HCT116 (cell line): ENCODE results near the gene TPH2. TPM values are rescaled to one million over a fixed set of nuclear protein-coding genes. Genes with fewer than 3 reads are reported as not detected.

Experiments
- ATAC-seq: fragments of 200-7000 bp; cut with Tn5 transposase; 2 replicates; pipeline ENCODE4 v1.9.1; 2020; ENCODE audit warnings: mild to moderate bottlenecking, moderate library complexity
- BruUV-seq: library from RNA; stranded (reverse); fragments of 400-500 nt; replicated peaks from 2 replicates; lab custom pipeline; 2021; lab: Mats Ljungman, UMichigan
- CTCF ChIA-PET: fragments of 300-600 bp; sonication (Branson Sonifier 250); formaldehyde crosslinking; loops from one replicate; lab custom pipeline; 2021; ENCODE audit warnings: antibody characterized with exemption; lab: Charles Lee
- POLR2A ChIA-PET: fragments of 300-600, 350-600 bp; sonication (Branson Sonifier 250); formaldehyde crosslinking; loops from one replicate; lab custom pipeline; 2021; ENCODE audit warnings: antibody characterized with exemption; lab: Charles Lee
- RAD21 ChIA-PET, 2 experiments: fragments of 300-600 bp; sonication (Branson Sonifier 250); formaldehyde crosslinking; loops; one replicate each; lab custom pipeline; 2023; ENCODE audit warnings: low total read pairs in 2 of 2; ENCODE audit not compliant: uncharacterized antibody in 2 of 2, unreplicated experiment in 2 of 2, low non-redundant PET in 1 of 2; lab: Charles Lee
- DNase-seq: peaks from one replicate; pipeline ENCODE4 v3.0.0-alpha.2; 2010; ENCODE audit warnings: low read depth, low spot score
- H2AFZ ChIP-seq: fragments of 200-600 bp; shearing (Covaris generic), sonication (generic); 2 replicates; pipeline ENCODE4 v1.6.1; 2017; ENCODE audit warnings: low read depth, mixed run types, mixed read lengths, antibody characterized with exemption, low read length; ENCODE audit not compliant: poor library complexity, severe bottlenecking
- H3K27ac ChIP-seq: 2 replicates; pipeline ENCODE4 v1.5.1; 2012; ENCODE audit warnings: low read depth, low read length
- H3K27me3 ChIP-seq: fragments of 200-600 bp; sonication (generic); 2 replicates; pipeline ENCODE4 v1.6.1; 2016; ENCODE audit warnings: mixed run types, low read length, mixed read lengths; ENCODE audit not compliant: insufficient read depth
- H3K36me3 ChIP-seq, 2 experiments: fragments of 200-500 bp in 1 of 2; fragments of 200-600 bp in 1 of 2; sonication (Bioruptor generic) in 1 of 2; sonication (generic) in 1 of 2; 2 replicates each; pipeline versions ENCODE4 v1.5.1 to v1.6.1; 2014 to 2016; ENCODE audit warnings: low read length in 2 of 2, inconsistent platforms in 1 of 2, mixed read lengths in 1 of 2, mixed run types in 1 of 2; ENCODE audit not compliant: insufficient read depth in 2 of 2, control insufficient read depth in 1 of 2
- H3K4me1 ChIP-seq, 2 experiments: fragments of 200-600 bp in 1 of 2; sonication (generic) in 1 of 2; 2 replicates each; pipeline versions ENCODE4 v1.5.1 to v1.6.1; 2012 to 2017; ENCODE audit warnings: low read length in 2 of 2, inconsistent platforms in 1 of 2, mild to moderate bottlenecking in 1 of 2, mixed read lengths in 1 of 2, mixed run types in 1 of 2, moderate library complexity in 1 of 2; ENCODE audit not compliant: insufficient read depth in 2 of 2, control insufficient read depth in 1 of 2
- H3K4me2 ChIP-seq: fragments of 200-600 bp; sonication (generic); 2 replicates; pipeline ENCODE4 v1.6.1; 2017; ENCODE audit warnings: mixed run types, low read length, mixed read lengths
- H3K4me3 ChIP-seq, 2 experiments: fragments of 200-600 bp in 1 of 2; sonication (generic) in 1 of 2; replicated peaks in 1 of 2; 2 replicates each; pipeline ENCODE4 v1.5.1; 2011 to 2016; ENCODE audit warnings: low read length in 2 of 2, control low read depth in 1 of 2, low read depth in 1 of 2, mild to moderate bottlenecking in 1 of 2, mixed read lengths in 1 of 2, mixed run types in 1 of 2
- H3K79me2 ChIP-seq: fragments of 200-600 bp; sonication (generic); 2 replicates; pipeline ENCODE4 v1.6.1; 2017; ENCODE audit warnings: mild to moderate bottlenecking, mixed run types, low read length, moderate library complexity, mixed read lengths; ENCODE audit not compliant: insufficient read depth
- H3K9ac ChIP-seq: fragments of 200-600 bp; sonication (generic); 2 replicates; pipeline ENCODE4 v1.6.1; 2016; ENCODE audit warnings: low read length, mixed read lengths
- H3K9me2 ChIP-seq: fragments of 200-600 bp; sonication (generic), shearing (Covaris generic); 2 replicates; pipeline ENCODE4 v1.6.1; 2017; ENCODE audit warnings: mixed run types, mild to moderate bottlenecking, moderate library complexity; ENCODE audit not compliant: insufficient read depth
- H3K9me3 ChIP-seq, 2 experiments: fragments of 200-500 bp in 1 of 2; fragments of 200-600 bp in 1 of 2; sonication (Bioruptor generic) in 1 of 2; sonication (generic) in 1 of 2; 2 replicates each; pipeline ENCODE4 v1.6.1; 2014 to 2017; ENCODE audit warnings: low read length in 2 of 2, mixed read lengths in 2 of 2, inconsistent platforms in 1 of 2, low read depth in 1 of 2, mild to moderate bottlenecking in 1 of 2, mixed run types in 1 of 2, moderate library complexity in 1 of 2; ENCODE audit not compliant: control insufficient read depth in 1 of 2, insufficient read depth in 1 of 2
- H4K20me1 ChIP-seq: fragments of 200-600 bp; sonication (generic), shearing (Covaris generic); 2 replicates; pipeline ENCODE4 v1.6.1; 2017; ENCODE audit warnings: mixed run types, mild to moderate bottlenecking, moderate library complexity; ENCODE audit not compliant: insufficient read depth
- CBX3 ChIP-seq: IDR thresholded peaks from 2 replicates; pipeline ENCODE4 v1.6.1; 2012; ENCODE audit warnings: low read depth
- EGR1 ChIP-seq: IDR thresholded peaks from 2 replicates; pipeline ENCODE4 v1.6.1; 2012; ENCODE audit warnings: low read depth
- ELF1 ChIP-seq: IDR thresholded peaks from 2 replicates; pipeline ENCODE4 v1.6.1; 2012; ENCODE audit warnings: low read depth, borderline replicate concordance
- FOSL1 ChIP-seq: IDR thresholded peaks from 2 replicates; pipeline ENCODE4 v1.6.1; 2012; ENCODE audit warnings: low read depth
- POLR2A ChIP-seq: IDR thresholded peaks from 2 replicates; pipeline ENCODE4 v1.7.0; 2011; ENCODE audit warnings: borderline replicate concordance; ENCODE audit not compliant: insufficient read depth, insufficient read length; ENCODE audit errors: extremely low read depth
- SIN3A ChIP-seq: IDR thresholded peaks from 2 replicates; pipeline ENCODE4 v1.6.1; 2012; ENCODE audit warnings: low read depth
- SP1 ChIP-seq: IDR thresholded peaks from 2 replicates; pipeline ENCODE4 v1.6.1; 2012; ENCODE audit warnings: low read depth
- TCF7L2 ChIP-seq: IDR thresholded peaks from 2 replicates; pipeline ENCODE4 v1.7.0; 2011; ENCODE audit warnings: borderline replicate concordance, inconsistent platforms; ENCODE audit not compliant: insufficient read depth, insufficient read length; ENCODE audit errors: extremely low read depth
- YY1 ChIP-seq: IDR thresholded peaks from 2 replicates; pipeline ENCODE4 v1.6.1; 2011; ENCODE audit warnings: low read length, low read depth, moderate library complexity, mild to moderate bottlenecking; ENCODE audit not compliant: insufficient replicate concordance; ENCODE audit errors: extremely low read depth
- ZBTB33 ChIP-seq: IDR thresholded peaks from 2 replicates; pipeline ENCODE4 v1.6.1; 2011; ENCODE audit warnings: mild to moderate bottlenecking, low read length, moderate library complexity; ENCODE audit not compliant: insufficient replicate concordance; ENCODE audit errors: extremely low read depth
- ZFX ChIP-seq: fragments of 450-650 bp; IDR thresholded peaks from 2 replicates; pipeline ENCODE4 v1.6.1; 2017
- intact Hi-C: fragments of 100-400 bp; cut with micrococcal nuclease; formaldehyde crosslinking; loops from 2 replicates; pipeline ENCODE4 v1.10.0; 2022
- total RNA-seq: library from RNA; stranded (reverse); gene quantifications from one replicate; pipeline ENCODE4 v1.2.1, GENCODE V29; 2021; ENCODE audit not compliant: unreplicated experiment
- TF ChIP-seq, protein P1 (sequence below): IDR thresholded peaks from 2 replicates; pipeline ENCODE4 v1.6.1; 2012

TPH2 gene
- total RNA-seq, 1 experiment from 2014 or later = not detected

DNA sequence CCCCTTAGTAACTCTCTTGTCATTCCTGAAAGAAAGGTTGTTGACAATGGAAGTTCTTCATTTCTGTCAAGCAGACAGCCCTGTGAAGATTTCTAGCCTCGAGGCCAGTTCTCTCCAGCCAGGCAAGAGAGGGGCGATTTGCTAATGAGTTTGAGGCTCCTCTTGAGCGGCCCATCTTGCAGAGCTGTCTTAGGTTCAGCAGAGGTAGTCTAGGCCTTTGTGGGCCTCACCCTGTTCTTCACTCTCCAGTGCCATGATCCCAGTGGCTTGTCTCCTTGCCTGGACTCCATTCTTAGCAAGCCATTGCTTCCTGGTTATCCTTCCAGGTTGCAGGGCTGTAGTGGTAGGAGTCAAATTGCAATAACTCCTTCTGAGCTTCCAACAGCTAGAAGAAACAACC, 9.7 kb downstream of the TPH2 start:
- Histone ChIP-seq H3K4me2 (no peak overlapping the region), H4K20me1 (no peaks in the 10 kb centered on the region), H3K27me3 (peaks cover 12% of the 10 kb centered on the region; the same call in 1 of the 2 replicates), H3K9ac (no peak overlapping the region), H2AFZ (no peak overlapping the region), H3K4me3 (no peak overlapping the region), H3K36me3 (no peaks in the 10 kb centered on the region), H3K9me2 (no peaks in the 10 kb centered on the region), H3K9me3 (no peaks in the 10 kb centered on the region), H3K27ac (no peak overlapping the region), H3K79me2 (no peaks in the 10 kb centered on the region), H3K4me1 (no peaks in the 10 kb centered on the region)
- no TSS peak for BruUV-seq
- no peak for ATAC-seq
- DNase-seq = no peak
- POLR2A ChIA-PET = no interaction called here
- RAD21 ChIA-PET = no interaction called here
- intact Hi-C loops = no loop called here
- CTCF ChIA-PET = no interaction called here
- TF ChIP-seq CBX3 = no peak
- TF ChIP-seq ELF1 = no peak
- TF ChIP-seq FOSL1 = no peak
- no peak for TF ChIP-seq POLR2A
- no peak for TF ChIP-seq TCF7L2
- TF ChIP-seq, protein P1, sequence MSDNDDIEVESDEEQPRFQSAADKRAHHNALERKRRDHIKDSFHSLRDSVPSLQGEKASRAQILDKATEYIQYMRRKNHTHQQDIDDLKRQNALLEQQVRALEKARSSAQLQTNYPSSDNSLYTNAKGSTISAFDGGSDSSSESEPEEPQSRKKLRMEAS = no peak
- no peak for TF ChIP-seq YY1
- no peak for TF ChIP-seq ZFX
- TF ChIP-seq ZBTB33 = no peak
- TF ChIP-seq EGR1 = no peak
- TF ChIP-seq SP1 = no peak
- no peak for TF ChIP-seq SIN3A
